ENCODE measurements around the gene C1orf115. TPM values are rescaled to one million over a fixed set of nuclear protein-coding genes. Genes with fewer than 3 reads are reported as not detected.
"Not testable (repeated sequence)": the region's sequence is repeated elsewhere in the genome, so short reads cannot be mapped to it uniquely, and the experiment has no call there.

C1orf115 gene
- total RNA-seq, 1 experiment from 2014 or later: 33.9 TPM

- H3K4me1 ChIP-seq: peaks cover 7% of the 10 kb centered on the region; the same call in 1 of the 2 replicates
- H3K27me3 ChIP-seq (replicated peaks; ENCODE audit: control insufficient read depth, insufficient read depth, low read length): no peaks in the 10 kb centered on the region
- Mint-ChIP-seq H3K27ac (ENCODE audit: unreplicated experiment) (no peak overlapping the region), H3K4me1 (ENCODE audit: low read depth, unreplicated experiment) (no peaks in the 10 kb centered on the region), H3K36me3 (ENCODE audit: insufficient read depth, unreplicated experiment) (no peaks in the 10 kb centered on the region), H3K27me3 (ENCODE audit: insufficient read depth, unreplicated experiment) (no peaks in the 10 kb centered on the region), H3K4me3 (ENCODE audit: unreplicated experiment) (no peak overlapping the region), H3K9me3 (ENCODE audit: unreplicated experiment) (no peaks in the 10 kb centered on the region)
- no peak for TF ChIP-seq CTCF (IDR thresholded peaks at IDR 0.05; ENCODE audit: insufficient read depth in 1 of 2, low read depth in 1 of 2, low read length in 1 of 2, severe bottlenecking in 1 of 2, unreplicated experiment in 1 of 2)
- H3K9me3 ChIP-seq: no peaks in the 10 kb centered on the region
- H3K4me3 ChIP-seq (ENCODE audit: low read depth, low read length): no peak overlapping the region
- intact Hi-C loops (cut with micrococcal nuclease; ENCODE audit: unreplicated experiment): no loop called here
- CTCF ChIA-PET: no interaction called here
- POLR2A ChIA-PET: no interaction called here
- no peaks in the 10 kb centered on the region for H3K36me3 ChIP-seq (ENCODE audit: control insufficient read depth, insufficient read depth, low read length)
- DNase-seq: no peak
- no TSS peak for BruUV-seq (replicated peaks)
Measured at GRCh38 chr1:220710333-220710732, 20.2 kb downstream of the C1orf115 start.

GRCh38 chr1:220711056-220711809, 21.1 kb downstream of the C1orf115 start:
- DNase-seq: no peak
- BruUV-seq (replicated peaks): no TSS peak
- POLR2A ChIA-PET: no interaction called here

GRCh38 chr1:220715986-220716385, 25.8 kb downstream of the C1orf115 start:
- intact Hi-C loops (cut with micrococcal nuclease; ENCODE audit: unreplicated experiment); H3K36me3 Mint-ChIP-seq (ENCODE audit: insufficient read depth, unreplicated experiment); BruUV-seq (replicated peaks); H3K27ac Mint-ChIP-seq (ENCODE audit: unreplicated experiment); H3K9me3 ChIP-seq; H3K4me1 ChIP-seq; POLR2A ChIA-PET; H3K4me1 Mint-ChIP-seq (ENCODE audit: low read depth, unreplicated experiment); H3K27me3 ChIP-seq (replicated peaks; ENCODE audit: control insufficient read depth, insufficient read depth, low read length); H3K36me3 ChIP-seq (ENCODE audit: control insufficient read depth, insufficient read depth, low read length); H3K9me3 Mint-ChIP-seq (ENCODE audit: unreplicated experiment); H3K27me3 Mint-ChIP-seq (ENCODE audit: insufficient read depth, unreplicated experiment); H3K4me3 Mint-ChIP-seq (ENCODE audit: unreplicated experiment); H3K4me3 ChIP-seq (ENCODE audit: low read depth, low read length); DNase-seq: not testable (repeated sequence)
- CTCF ChIA-PET: interaction anchor here (0.8 kb wide), 1 partner anchor 17 kb away, joined by 3 read pairs; no protein-coding TSS in a partner anchor

More at GRCh38 chr1:220711056-220711809, 21.1 kb downstream of the C1orf115 start:
- Histone ChIP-seq H3K9me3 (no peaks in the 10 kb centered on the region), H3K4me3 (ENCODE audit: low read depth, low read length) (no peak overlapping the region), H3K36me3 (ENCODE audit: control insufficient read depth, insufficient read depth, low read length) (no peaks in the 10 kb centered on the region), H3K4me1 (peaks cover 7% of the 10 kb centered on the region; the same call in 1 of the 2 replicates), H3K27me3 (replicated peaks; ENCODE audit: control insufficient read depth, insufficient read depth, low read length) (no peaks in the 10 kb centered on the region)
- no peak overlapping the region for H3K27ac Mint-ChIP-seq (ENCODE audit: unreplicated experiment)
- no peak for TF ChIP-seq CTCF (IDR thresholded peaks at IDR 0.05; ENCODE audit: insufficient read depth in 1 of 2, low read depth in 1 of 2, low read length in 1 of 2, severe bottlenecking in 1 of 2, unreplicated experiment in 1 of 2)
- no peaks in the 10 kb centered on the region for H3K9me3 Mint-ChIP-seq (ENCODE audit: unreplicated experiment)
- H3K27me3 Mint-ChIP-seq (ENCODE audit: insufficient read depth, unreplicated experiment): no peaks in the 10 kb centered on the region
- H3K4me1 Mint-ChIP-seq (ENCODE audit: low read depth, unreplicated experiment): no peaks in the 10 kb centered on the region
- no peak overlapping the region for H3K4me3 Mint-ChIP-seq (ENCODE audit: unreplicated experiment)
- CTCF ChIA-PET: no interaction called here
- no peaks in the 10 kb centered on the region for H3K36me3 Mint-ChIP-seq (ENCODE audit: insufficient read depth, unreplicated experiment)
- intact Hi-C loops (cut with micrococcal nuclease; ENCODE audit: unreplicated experiment): no loop called here

Data from Caco-2 (cell line).